ENCODE measurements around the gene VSIG10. TPM values are rescaled to one million over a fixed set of nuclear protein-coding genes. Genes with fewer than 3 reads are reported as not detected.

VSIG10 gene
- polyA plus RNA-seq, 1 experiment: 9.3 TPM

DNA sequence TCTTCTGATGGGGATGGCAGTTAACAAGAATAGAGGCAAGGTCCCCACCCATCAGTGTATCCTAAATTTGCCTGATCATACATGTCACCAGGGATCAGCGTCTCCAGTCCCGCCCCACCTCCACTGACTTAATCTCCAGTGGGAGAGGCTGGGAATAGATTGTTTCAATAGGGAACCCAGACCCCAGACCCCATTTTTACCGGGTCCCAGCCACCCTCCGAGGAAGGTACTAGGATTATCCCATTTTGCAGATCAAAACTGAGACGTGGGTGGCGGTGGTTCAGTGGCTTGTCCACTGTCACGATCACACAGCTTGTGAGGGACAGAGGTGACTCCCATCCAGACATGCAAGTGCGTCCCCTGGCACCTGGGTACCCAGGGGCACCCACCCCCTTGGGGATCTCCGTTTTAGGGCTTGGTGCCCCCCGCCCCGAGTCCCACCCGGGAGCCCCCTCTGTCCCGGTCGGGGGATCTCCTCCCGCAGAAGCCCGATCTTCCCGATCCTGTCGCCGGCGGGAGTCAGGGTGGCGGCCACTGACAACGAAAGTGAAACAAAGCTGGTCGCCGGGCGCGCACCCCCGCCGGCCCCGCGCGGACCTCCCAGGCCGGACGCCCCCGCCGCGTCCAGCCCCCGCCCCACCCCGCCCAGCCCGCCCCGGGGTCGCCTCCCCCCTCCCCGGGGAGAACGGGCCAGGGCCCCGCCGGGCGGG lies 43.4 kb downstream of the VSIG10 start:
- Histone ChIP-seq H3K27me3 (ENCODE audit: control insufficient read depth, insufficient read depth, low read length) (no peaks in the 10 kb centered on the region), H3K36me3 (ENCODE audit: control insufficient read depth, insufficient read depth, low read length) (no peaks in the 10 kb centered on the region), H3K4me3 (ENCODE audit: low read depth, low read length) (peak overlapping the region; percentile 92)
- DNase-seq (ENCODE audit: low read depth): no peak
- ChIA-PET CTCF (interaction anchor here (0.6 to 1.2 kb wide), 3 partner anchors 26 to 121 kb away, joined by 3 read pairs; no protein-coding TSS in a partner anchor), POLR2A (no interaction called here)
- no peak for TF ChIP-seq CTCF (IDR thresholded peaks at IDR 0.05; ENCODE audit: insufficient read depth, low read depth, low read length)

GRCh38 chr12:118059341-118060191 lies 44.2 kb downstream of the VSIG10 start:
- ChIA-PET CTCF (no interaction called here), POLR2A (interaction anchor here (0.6 to 0.8 kb wide), 2 partner anchors 45 to 348 kb away, joined by 3 to 7 read pairs; no protein-coding TSS in a partner anchor)
- TF ChIP-seq CTCF (IDR thresholded peaks at IDR 0.05; ENCODE audit: insufficient read depth, low read depth, low read length): no peak
- H3K27me3 ChIP-seq (ENCODE audit: control insufficient read depth, insufficient read depth, low read length): no peaks in the 10 kb centered on the region
- peak overlapping the region; percentile 92 for H3K4me3 ChIP-seq (ENCODE audit: low read depth, low read length)
- H3K36me3 ChIP-seq (ENCODE audit: control insufficient read depth, insufficient read depth, low read length): no peaks in the 10 kb centered on the region
- DNase-seq (ENCODE audit: low read depth): no peak

GRCh38 chr12:118058881-118059280 lies 44.9 kb downstream of the VSIG10 start:
- H3K36me3 ChIP-seq (ENCODE audit: control insufficient read depth, insufficient read depth, low read length): no peaks in the 10 kb centered on the region
- no peak for TF ChIP-seq CTCF (IDR thresholded peaks at IDR 0.05; ENCODE audit: insufficient read depth, low read depth, low read length)
- ChIA-PET POLR2A (no interaction called here), CTCF (no interaction called here)
- H3K4me3 ChIP-seq (ENCODE audit: low read depth, low read length): no peak overlapping the region
- no peak for DNase-seq (ENCODE audit: low read depth)
- H3K27me3 ChIP-seq (ENCODE audit: control insufficient read depth, insufficient read depth, low read length): no peaks in the 10 kb centered on the region

GRCh38 chr12:118058227-118058626 lies 45.6 kb downstream of the VSIG10 start:
- H3K27me3 ChIP-seq (ENCODE audit: control insufficient read depth, insufficient read depth, low read length): no peaks in the 10 kb centered on the region
- ChIA-PET POLR2A (interaction anchor here (0.6 kb wide), 1 partner anchor 65 kb away, joined by 12 read pairs; no protein-coding TSS in a partner anchor), CTCF (no interaction called here)
- H3K36me3 ChIP-seq (ENCODE audit: control insufficient read depth, insufficient read depth, low read length): no peaks in the 10 kb centered on the region
- no peak for DNase-seq (ENCODE audit: low read depth)
- no peak for TF ChIP-seq CTCF (IDR thresholded peaks at IDR 0.05; ENCODE audit: insufficient read depth, low read depth, low read length)
- H3K4me3 ChIP-seq (ENCODE audit: low read depth, low read length): no peak overlapping the region

All from BJ (cell line).